OCI-LY7 (cell line): ENCODE data around the gene PGAM5. TPM values are rescaled to one million over a fixed set of nuclear protein-coding genes. Genes with fewer than 3 reads are reported as not detected.

ENCODE experiments used
- BruUV-seq: library from RNA; stranded (reverse); fragments of 400-500 nt; replicated peaks from 2 replicates; lab custom pipeline; 2021; lab: Mats Ljungman, UMichigan
- CTCF ChIA-PET: fragments of 300-600 bp; sonication (Branson Sonifier 250); formaldehyde crosslinking; loops from one replicate; lab custom pipeline; 2022; ENCODE audit warnings: antibody characterized with exemption; ENCODE audit not compliant: unreplicated experiment; lab: Charles Lee
- POLR2A ChIA-PET: fragments of 300-600 bp; sonication (Branson Sonifier 250); formaldehyde crosslinking; loops from one replicate; lab custom pipeline; 2022; ENCODE audit warnings: antibody characterized with exemption; lab: Charles Lee
- DNase-seq: peaks from one replicate; pipeline ENCODE4 v3.0.0-alpha.2; 2015; ENCODE audit warnings: low spot score
- H2AFZ ChIP-seq: fragments of 200-600 bp; sonication (generic), shearing (Covaris generic); 2 replicates; pipeline ENCODE4 v1.6.1; 2014; ENCODE audit warnings: mild to moderate bottlenecking, antibody characterized with exemption, low read length, moderate library complexity
- H3K27ac ChIP-seq: fragments of 200-600 bp; sonication (generic); 2 replicates; pipeline ENCODE4 v1.5.1; 2014; ENCODE audit warnings: mixed run types, low read depth, mild to moderate bottlenecking, moderate library complexity, low read length, inconsistent platforms; ENCODE audit not compliant: poor library complexity, severe bottlenecking
- H3K36me3 ChIP-seq: fragments of 200-600 bp; sonication (generic); 2 replicates; pipeline ENCODE4 v1.6.1; 2014; ENCODE audit warnings: mild to moderate bottlenecking, antibody characterized with exemption, low read length, moderate library complexity, mixed read lengths; ENCODE audit not compliant: insufficient read depth
- H3K4me1 ChIP-seq: fragments of 200-600 bp; sonication (generic); 2 replicates; pipeline ENCODE4 v1.5.1; 2014; ENCODE audit warnings: mild to moderate bottlenecking, low read length; ENCODE audit not compliant: insufficient read depth, poor library complexity, severe bottlenecking
- H3K4me2 ChIP-seq: fragments of 200-600 bp; sonication (generic); 2 replicates; pipeline ENCODE4 v1.6.1; 2014; ENCODE audit warnings: mild to moderate bottlenecking, low read length
- H3K4me3 ChIP-seq: fragments of 200-600 bp; sonication (generic); 2 replicates; pipeline ENCODE4 v1.5.1; 2014; ENCODE audit warnings: mild to moderate bottlenecking, low read depth, low read length; ENCODE audit not compliant: poor library complexity, severe bottlenecking
- H3K79me2 ChIP-seq: fragments of 200-600 bp; sonication (generic); 2 replicates; pipeline ENCODE4 v1.6.1; 2016; ENCODE audit warnings: low read depth, mild to moderate bottlenecking, low read length, moderate library complexity, mixed read lengths; ENCODE audit not compliant: insufficient read depth
- H3K9me2 ChIP-seq: fragments of 200-600 bp; sonication (generic); 2 replicates; pipeline ENCODE4 v1.6.1; 2016; ENCODE audit warnings: mild to moderate bottlenecking, low read length, mixed read lengths; ENCODE audit not compliant: insufficient read depth
- H3K9me3 ChIP-seq: fragments of 200-600 bp; sonication (generic); 2 replicates; pipeline ENCODE4 v1.6.1; 2014; ENCODE audit warnings: mild to moderate bottlenecking, mixed run types, low read length, mixed read lengths
- H4K20me1 ChIP-seq: fragments of 200-600 bp; sonication (generic); 2 replicates; pipeline ENCODE4 v1.6.1; 2014; ENCODE audit warnings: mild to moderate bottlenecking, antibody characterized with exemption, low read length, moderate library complexity, mixed read lengths; ENCODE audit not compliant: insufficient read depth
- CTCF ChIP-seq: fragments of 200-600 bp; sonication (generic); conservative IDR thresholded peaks from 2 replicates; pipeline ENCODE4 v1.5.1; 2014; ENCODE audit warnings: mild to moderate bottlenecking, antibody characterized with exemption, low read length, moderate library complexity, mixed read lengths
- EZH2phosphoT487 ChIP-seq: fragments of 200-600 bp; sonication (generic); IDR thresholded peaks from 2 replicates; pipeline ENCODE4 v1.6.1; 2018; ENCODE audit warnings: low read depth, borderline replicate concordance, mild to moderate bottlenecking, mixed run types, antibody characterized with exemption, low read length, moderate library complexity, mixed read lengths
- intact Hi-C: fragments of 100-400 bp; cut with micrococcal nuclease; formaldehyde crosslinking; loops from one replicate; pipeline ENCODE4 v1.10.0; 2022; ENCODE audit not compliant: unreplicated experiment
- total RNA-seq, 2 experiments: library from RNA; depleted of rRNA in 1 of 2; stranded (reverse); fragments of >200 nt in 1 of 2; shearing (Covaris generic) in 1 of 2; gene quantifications; 2 replicates each; pipeline ENCODE4 v1.2.3, GENCODE V29; 2014 to 2022

PGAM5 gene
- total RNA-seq, 2 experiments from 2014 or later = 95.6 to 97.2 TPM

GRCh38 chr12:132720606-132721345 lies 10.1 kb downstream of the PGAM5 start:
- Histone ChIP-seq H3K9me2 (no peaks in the 10 kb centered on the region), H3K9me3 (no peaks in the 10 kb centered on the region), H4K20me1 (peaks cover 16% of the 10 kb centered on the region; the same call in 1 of the 2 replicates), H3K4me2 (no peak overlapping the region), H3K36me3 (peaks cover 93% of the 10 kb centered on the region), H3K27ac (no peak overlapping the region), H2AFZ (no peak overlapping the region), H3K4me3 (no peak overlapping the region), H3K79me2 (no peaks in the 10 kb centered on the region), H3K4me1 (no peaks in the 10 kb centered on the region)
- intact Hi-C loops = no loop called here
- BruUV-seq = no TSS peak
- TF ChIP-seq EZH2phosphoT487 = no peak
- no peak for TF ChIP-seq CTCF
- no peak for DNase-seq
- CTCF ChIA-PET = no interaction called here
- POLR2A ChIA-PET = interaction anchor here (1.0 kb wide), 1 partner anchor 10 kb away, joined by 4 read pairs; no protein-coding TSS in a partner anchor

- ChIA-PET POLR2A (no interaction called here), CTCF (no interaction called here)
- Histone ChIP-seq H2AFZ (no peak overlapping the region), H3K9me3 (no peaks in the 10 kb centered on the region), H3K4me2 (no peak overlapping the region), H3K36me3 (peaks cover 95% of the 10 kb centered on the region), H3K4me1 (no peaks in the 10 kb centered on the region), H3K9me2 (no peaks in the 10 kb centered on the region), H3K27ac (no peak overlapping the region), H4K20me1 (peaks cover 16% of the 10 kb centered on the region; the same call in 1 of the 2 replicates), H3K4me3 (no peak overlapping the region), H3K79me2 (no peaks in the 10 kb centered on the region)
- no peak for DNase-seq
- TF ChIP-seq EZH2phosphoT487 (no peak), CTCF (no peak)
- no TSS peak for BruUV-seq
- intact Hi-C loops = no loop called here
Measured at GRCh38 chr12:132723015-132723763, 12.5 kb downstream of the PGAM5 start.
